ENCODE measurements around the gene DLL4.

- TF ChIP-seq CTCF (IDR thresholded peaks at IDR 0.05; ENCODE audit: low read depth, low read length) (no peak), EZH2phosphoT487 (IDR thresholded peaks at IDR 0.05; ENCODE audit: low read depth) (no peak)
These were observed 29.6 kb downstream of the DLL4 start for GRCh38 chr15:40958723-40959122.

Measured in OCI-LY3 (cell line).